Right kidney (tissue), 1 donor: ENCODE measurements around the gene NIN.

Experiments used
- DNase-seq: peaks from one replicate; pipeline ENCODE4 v3.0.0-alpha.2; 2016

Gene NIN

GRCh38 chr14:50786751-50787464 is 44.1 kb downstream of the NIN start:
- DNase-seq: no peak

DNA sequence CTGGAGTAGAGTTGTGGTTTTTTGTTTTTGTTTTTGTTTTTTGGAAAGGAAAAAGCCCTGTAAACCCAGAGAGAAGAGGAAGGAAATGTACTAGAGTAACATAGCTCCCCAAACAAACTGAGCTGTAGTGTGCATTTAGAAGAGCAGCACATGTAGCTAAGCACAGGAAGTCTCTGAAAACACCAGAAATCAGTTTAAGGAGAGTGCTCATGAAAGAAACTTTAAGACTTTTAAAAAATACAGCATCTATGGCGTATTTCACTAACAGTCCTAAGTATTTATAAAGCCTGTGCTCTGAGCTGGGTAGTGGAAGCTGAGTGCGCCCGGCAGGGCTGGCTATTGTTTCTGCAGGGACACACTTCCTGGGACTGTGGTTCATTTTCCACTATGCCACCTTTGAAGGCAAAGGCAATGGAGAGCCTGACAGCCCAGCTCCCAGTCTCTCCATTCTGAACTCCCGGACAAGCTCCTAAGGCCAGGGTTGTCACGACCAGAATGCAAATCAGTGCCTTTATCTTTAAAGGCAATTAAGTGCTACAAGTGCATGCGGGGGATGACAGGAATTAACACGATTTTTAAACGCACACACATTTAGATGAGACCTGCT is 45.4 kb downstream of the NIN start:
- DNase-seq: no peak

DNA sequence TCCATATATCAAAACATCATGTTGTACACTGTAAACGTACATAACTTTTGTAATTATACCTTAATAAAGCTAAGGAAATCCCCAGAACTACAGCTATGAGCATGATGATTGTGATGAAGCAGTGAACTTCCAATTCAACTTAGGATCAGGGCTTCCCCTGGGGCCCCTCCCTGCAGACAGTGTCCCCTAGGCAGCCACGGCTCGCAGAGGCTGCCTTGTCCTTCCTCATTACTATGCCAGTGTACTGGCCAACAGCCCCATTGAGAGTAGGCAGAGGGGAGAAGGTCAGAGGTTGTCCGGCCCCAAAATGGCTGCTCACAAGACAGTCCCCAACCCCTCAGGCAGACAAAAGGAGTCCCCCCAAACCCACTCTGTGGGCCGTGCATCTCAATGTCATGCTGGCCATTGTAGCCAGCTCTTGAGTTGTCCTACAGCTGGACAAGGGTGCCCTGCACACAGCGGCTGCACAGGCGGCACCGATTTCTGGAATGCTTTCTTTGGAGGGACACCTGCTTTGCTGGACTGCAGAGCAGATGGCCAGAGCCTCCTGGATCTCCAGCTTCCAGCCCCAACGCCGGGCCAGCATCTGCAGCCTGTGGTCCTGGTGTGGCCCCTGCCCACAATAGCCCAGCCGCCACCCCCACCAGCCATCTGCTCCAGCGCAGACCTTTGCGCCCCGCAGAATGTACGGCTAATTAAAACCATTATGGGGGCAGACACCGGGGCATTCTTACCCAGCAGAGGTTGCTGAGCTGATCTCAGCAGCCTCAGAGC is 46.1 kb downstream of the NIN start:
- no peak for DNase-seq

GRCh38 chr14:50783563-50783962 is 47.4 kb downstream of the NIN start:
- DNase-seq: no peak

GRCh38 chr14:50780393-50780792 is 50.6 kb downstream of the NIN start:
- DNase-seq: no peak

- DNase-seq: no peak
Measured at GRCh38 chr14:50778721-50779483, 52.1 kb downstream of the NIN start.

DNA sequence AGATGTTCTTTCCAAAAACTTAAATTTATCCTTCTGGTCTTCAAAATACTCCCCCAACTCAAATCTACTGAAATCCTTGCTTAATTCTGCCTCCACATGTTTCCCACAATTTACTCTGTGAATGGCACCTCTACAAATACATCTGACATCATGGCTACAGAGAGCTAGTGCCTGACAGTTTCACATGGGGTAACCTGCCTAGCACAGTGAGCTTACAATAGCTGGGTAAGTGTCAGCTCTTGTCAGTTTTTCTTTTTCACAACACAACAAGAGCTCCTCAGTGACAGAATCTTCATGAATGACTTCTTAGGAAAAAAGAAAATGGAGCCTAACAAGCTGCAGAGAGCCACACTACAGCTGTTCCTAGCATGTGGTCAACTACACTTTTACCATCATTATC is 54.4 kb downstream of the NIN start:
- DNase-seq: no peak

- DNase-seq: no peak
Measured at GRCh38 chr14:50775357-50775756, 55.6 kb downstream of the NIN start.

GRCh38 chr14:50774542-50775267 is 56.3 kb downstream of the NIN start:
- DNase-seq: no peak

- no peak for DNase-seq
Measured at GRCh38 chr14:50773632-50774541, 57.1 kb downstream of the NIN start.

DNA sequence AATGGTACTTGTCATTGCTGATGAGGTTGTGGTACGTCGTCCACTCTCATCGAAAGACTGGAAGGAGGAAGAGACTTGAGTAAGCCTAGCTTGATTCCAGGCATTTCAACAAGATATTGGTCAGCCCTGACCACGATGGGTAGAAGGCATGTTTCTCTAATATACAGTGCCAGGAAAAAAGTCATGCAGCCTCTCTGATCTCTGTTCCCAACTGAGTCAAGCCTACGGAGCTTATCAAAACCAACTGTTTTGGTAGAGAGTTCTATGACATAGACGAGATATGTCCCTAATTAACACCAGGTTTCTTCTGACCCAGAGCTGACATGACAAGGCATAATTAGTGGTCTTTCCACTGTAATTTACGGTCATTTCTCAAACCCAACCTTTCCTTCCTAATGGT is 58.5 kb downstream of the NIN start:
- DNase-seq: no peak

DNA sequence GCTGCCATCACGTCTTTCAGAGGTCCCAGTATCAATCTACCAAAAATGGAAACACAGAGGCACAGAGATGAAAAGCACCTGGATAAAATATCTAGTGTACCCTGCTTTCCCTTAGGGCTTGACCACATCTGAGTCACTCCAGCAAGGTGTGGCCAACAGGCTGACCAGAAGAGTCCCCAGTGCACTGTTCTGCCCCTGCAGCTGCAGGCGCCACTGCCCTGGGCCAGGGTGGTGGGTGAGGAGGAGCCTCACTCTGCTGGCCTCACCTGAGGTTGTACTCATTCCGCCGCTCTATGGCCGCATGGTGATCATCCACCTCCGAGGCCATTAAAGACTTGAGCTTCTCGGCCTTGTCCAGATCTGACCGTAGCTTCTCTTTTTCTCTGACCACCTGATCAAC is 60.4 kb downstream of the NIN start:
- DNase-seq: no peak

DNA sequence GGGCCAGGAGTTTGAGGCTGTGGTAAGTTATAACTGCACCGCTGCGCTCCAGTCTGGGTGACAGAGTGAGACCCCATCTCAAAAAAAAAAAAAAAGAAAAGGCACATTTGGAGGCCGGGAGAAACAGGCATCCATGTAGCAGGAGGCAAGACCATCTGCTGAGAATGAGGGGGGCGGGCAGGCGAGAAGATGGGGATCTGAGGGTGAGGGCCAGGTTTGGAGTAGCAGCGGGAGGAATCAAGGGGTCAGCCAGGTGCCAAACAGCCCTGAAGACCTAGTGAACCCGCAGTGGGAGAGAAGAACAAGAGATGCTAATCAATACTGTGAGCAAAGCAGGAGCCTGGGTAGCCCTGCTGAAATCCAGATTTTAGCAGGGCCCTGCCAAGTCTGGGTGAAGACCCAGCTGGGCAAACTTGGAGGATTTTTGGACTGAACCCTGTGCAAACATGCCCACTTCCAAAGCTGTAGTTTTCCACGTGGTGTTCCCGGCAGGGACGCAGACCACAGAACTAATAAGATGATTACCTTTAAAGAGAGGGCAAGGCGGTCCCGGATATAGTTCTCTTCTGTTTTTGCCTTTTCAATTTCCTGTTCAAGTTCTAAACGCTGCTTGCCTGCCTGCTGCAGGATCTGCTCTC is 61.0 kb downstream of the NIN start:
- DNase-seq: no peak

GRCh38 chr14:50768680-50769079 is 62.3 kb downstream of the NIN start:
- DNase-seq: no peak

GRCh38 chr14:50766338-50766886 is 64.5 kb downstream of the NIN start:
- DNase-seq: no peak

- no peak for DNase-seq
Measured at GRCh38 chr14:50763382-50764007, 67.5 kb downstream of the NIN start.

DNA sequence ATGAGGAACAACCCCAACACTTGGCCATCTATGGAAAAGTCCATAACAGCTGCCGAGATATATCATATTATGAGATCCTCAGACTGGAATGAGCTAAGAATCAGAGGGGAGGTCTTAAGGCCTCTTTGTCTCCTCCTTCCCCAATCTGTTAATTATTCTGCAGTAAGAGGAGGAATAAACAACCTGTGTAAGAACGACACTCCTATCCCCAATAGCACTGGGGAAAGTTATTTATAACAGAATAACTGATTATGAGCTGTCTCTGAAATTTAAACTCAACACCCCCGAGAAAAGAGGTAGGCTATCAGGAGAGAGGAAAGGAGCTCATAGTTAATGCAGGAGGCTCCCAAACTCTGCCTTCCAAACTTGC is 68.0 kb downstream of the NIN start:
- DNase-seq: no peak

- DNase-seq: no peak
Measured at GRCh38 chr14:50762001-50762930, 68.7 kb downstream of the NIN start.
